Stimulated activated CD4-positive, alpha-beta T cell treated with anti-CD3 and anti-CD28 coated beads, Interleukin-2, amount 100 ng/mL, for 4 hours (primary cell): Measurements from ENCODE around the gene USF2.

ENCODE experiments used
- DNase-seq: peaks from one replicate; pipeline ENCODE4 v3.0.0-alpha.2; 2020; ENCODE audit warnings: low read depth

The USF2 gene

GRCh38 chr19:35246466-35247092, 22.2 kb upstream of the USF2 start:
- no peak for DNase-seq

- peak; percentile 50 for DNase-seq
Observed at GRCh38 chr19:35247526-35248309, 21.0 kb upstream of the USF2 start.

- DNase-seq: peak; percentile 55
Observed at GRCh38 chr19:35248310-35249145, 20.2 kb upstream of the USF2 start, which contains the start of gene LSR. TSS of gene LSR (plus strand) at chr19:35249002. CDS start at chr19:35249023, 21 bp downstream.

GRCh38 chr19:35249146-35249847, 19.5 kb upstream of the USF2 start:
- no peak for DNase-seq

GRCh38 chr19:35249848-35250711, 18.7 kb upstream of the USF2 start:
- no peak for DNase-seq

GRCh38 chr19:35251456-35251855, 17.3 kb upstream of the USF2 start:
- no peak for DNase-seq

- no peak for DNase-seq
Observed at GRCh38 chr19:35253316-35254286, 15.2 kb upstream of the USF2 start.

GRCh38 chr19:35254341-35255297, 14.1 kb upstream of the USF2 start:
- no peak for DNase-seq

GRCh38 chr19:35256566-35256965, 12.2 kb upstream of the USF2 start:
- DNase-seq: no peak

- DNase-seq: no peak
Observed at GRCh38 chr19:35257113-35257461, 11.7 kb upstream of the USF2 start.

GRCh38 chr19:35260694-35261304, 8.0 kb upstream of the USF2 start:
- no peak for DNase-seq

- DNase-seq: no peak
Observed at GRCh38 chr19:35261356-35262100, 7.2 kb upstream of the USF2 start.

- DNase-seq: no peak
Observed at GRCh38 chr19:35262101-35262761, 6.5 kb upstream of the USF2 start.

- no peak for DNase-seq
Observed at GRCh38 chr19:35264268-35265125, 4.3 kb upstream of the USF2 start.

- no peak for DNase-seq
Observed at GRCh38 chr19:35265126-35265899, 3.4 kb upstream of the USF2 start.
